A549 (cell line): ENCODE measurements around the gene TRIM2. TPM values are rescaled to one million over a fixed set of nuclear protein-coding genes. Genes with fewer than 3 reads are reported as not detected.

Experiments used
- ATAC-seq, 2 experiments: fragments of 200-7000 bp in 1 of 2; fragments of >200 bp in 1 of 2; cut with Nextera tagmentation in 1 of 2; cut with Tn5 transposase in 1 of 2; 3 replicates each; pipeline versions ENCODE4 v1.8.0 to v1.9.1; 2018 to 2020; ENCODE audit warnings: mild to moderate bottlenecking in 1 of 2, moderate library complexity in 1 of 2
- CTCF ChIA-PET: fragments of 300-600 bp; sonication (Branson Sonifier 250); formaldehyde crosslinking; extraction: SDS; loops from one replicate; lab custom pipeline; 2021; ENCODE audit warnings: antibody characterized with exemption, inconsistent platforms; lab: Yijun Ruan, JAX
- POLR2A ChIA-PET: fragments of 350-600 bp; formaldehyde crosslinking; extraction: SDS; loops from one replicate; lab custom pipeline; 2021; ENCODE audit warnings: antibody characterized with exemption, inconsistent platforms; lab: Yijun Ruan, JAX
- DNase-seq, 2 experiments: peaks; one replicate each; pipeline versions ENCODE4 v3.0.0 to v3.0.0-alpha.2; 2011 to 2016; ENCODE audit warnings: low read depth in 1 of 2, low spot score in 1 of 2
- FAIRE-seq: peaks from 2 replicates; lab custom pipeline; 2011; peaks lifted over from hg19 to GRCh38; lab: Jason Lieb, UNC
- H3K27ac ChIP-seq, 2 experiments: fragments of >200 bp; sonication (Bioruptor Twin); formaldehyde crosslinking; 3 replicates each; pipeline ENCODE4 v1.5.1; 2016 to 2017
- H3K4me1 ChIP-seq: fragments of >200 bp; sonication (Bioruptor Twin); formaldehyde crosslinking; 3 replicates; pipeline ENCODE4 v1.6.1; 2016
- H3K4me2 ChIP-seq: fragments of >200 bp; sonication (Bioruptor Twin); formaldehyde crosslinking; 3 replicates; pipeline ENCODE4 v1.6.1; 2016
- H3K4me3 ChIP-seq: fragments of >200 bp; sonication (Bioruptor Twin); formaldehyde crosslinking; 3 replicates; pipeline ENCODE4 v1.5.1; 2016
- H3K9me3 ChIP-seq: fragments of >200 bp; sonication (Bioruptor Twin); formaldehyde crosslinking; 3 replicates; pipeline ENCODE4 v1.6.1; 2016
- BCL3 ChIP-seq: fragments of >200 bp; sonication (Bioruptor Twin); formaldehyde crosslinking; IDR thresholded peaks from 3 replicates; pipeline ENCODE4 v1.6.1; 2016
- CHD2 ChIP-seq: fragments of 150-350 bp; IDR thresholded peaks from 2 replicates; pipeline ENCODE4 v1.6.1; 2014; ENCODE audit warnings: low read length; ENCODE audit not compliant: partially characterized antibody
- EHF ChIP-seq: fragments of 250-450 bp; sonication (Bioruptor Pico); IDR thresholded peaks from 2 replicates; pipeline ENCODE4 v1.5.0; 2020; ENCODE audit warnings: mild to moderate bottlenecking
- EHMT2 ChIP-seq: fragments of 200-600 bp; sonication (generic); IDR thresholded peaks from 2 replicates; pipeline ENCODE4 v1.6.1; 2016; ENCODE audit warnings: antibody characterized with exemption, low read depth, mild to moderate bottlenecking, moderate library complexity
- ELK1 ChIP-seq: fragments of 150-350 bp; IDR thresholded peaks from 2 replicates; pipeline ENCODE4 v1.6.1; 2014; ENCODE audit warnings: low read depth, mild to moderate bottlenecking, low read length
- FOXS1 ChIP-seq: fragments of 250-450 bp; sonication (Bioruptor Pico); IDR thresholded peaks from 2 replicates; pipeline ENCODE4 v1.5.0; 2020; ENCODE audit warnings: mild to moderate bottlenecking, moderate library complexity
- HDAC2 ChIP-seq: fragments of 200-600 bp; sonication (generic); IDR thresholded peaks from 2 replicates; pipeline ENCODE4 v1.6.1; 2016
- HMGXB4 ChIP-seq: fragments of 250-450 bp; sonication (Bioruptor Pico); IDR thresholded peaks from 2 replicates; pipeline ENCODE4 v1.5.0; 2021; ENCODE audit warnings: mild to moderate bottlenecking, moderate library complexity, borderline replicate concordance
- HOXA7 ChIP-seq: fragments of 250-450 bp; sonication (Bioruptor Pico); IDR thresholded peaks from 2 replicates; pipeline ENCODE4 v1.5.0; 2020; ENCODE audit warnings: mild to moderate bottlenecking, moderate library complexity
- KDM5A ChIP-seq: fragments of 200-600 bp; sonication (generic); IDR thresholded peaks from 2 replicates; pipeline ENCODE4 v1.6.1; 2016; ENCODE audit warnings: antibody characterized with exemption, mild to moderate bottlenecking
- MYC ChIP-seq: IDR thresholded peaks from 2 replicates; pipeline ENCODE4 v1.6.1; 2012; ENCODE audit warnings: mild to moderate bottlenecking, inconsistent platforms, low read length, improper control_type of control experiment, borderline replicate concordance
- NPAS2 ChIP-seq: fragments of 250-450 bp; sonication (Bioruptor Pico); IDR thresholded peaks from 2 replicates; pipeline ENCODE4 v1.8.0; 2022; ENCODE audit warnings: mild to moderate bottlenecking, moderate library complexity, borderline replicate concordance
- PBX3 ChIP-seq: IDR thresholded peaks from 2 replicates; pipeline ENCODE4 v1.6.1; 2012
- RFX5 ChIP-seq: fragments of 450-650 bp; IDR thresholded peaks from 2 replicates; pipeline ENCODE4 v1.7.1; 2014; ENCODE audit warnings: antibody characterized with exemption, mild to moderate bottlenecking, moderate library complexity
- USF2 ChIP-seq: fragments of 450-650 bp; IDR thresholded peaks from 2 replicates; pipeline ENCODE4 v1.6.1; 2014; ENCODE audit warnings: antibody characterized with exemption
- ZSCAN20 ChIP-seq: fragments of 250-450 bp; sonication (Bioruptor Pico); IDR thresholded peaks from 2 replicates; pipeline ENCODE4 v1.8.0; 2022; ENCODE audit warnings: mild to moderate bottlenecking, moderate library complexity
- WGBS: methylation state at CpG from one replicate; pipeline ENCODE4 v1.1.6; 2017; ENCODE audit errors: missing lambda C conversion rate; 5-methylcytosine and 5-hydroxymethylcytosine counted together
- polyA plus RNA-seq, 4 experiments: library from polyadenylated mRNA; depleted of rRNA in 3 of 4; stranded (reverse); fragments of >200 nt; fragmentation: RNase III in 1 of 4; extraction: RNeasy Plus Mini Kit Qiagen cat#74134 plus additional on column Dnase treatment in 1 of 4; gene quantifications; 2 replicates in 3 of 4; 3 replicates in 1 of 4; pipeline ENCODE4 v1.2.3, GENCODE V29; 2011 to 2017

TRIM2 gene
- polyA plus RNA-seq, 2 of the 4 experiments (the other 2 are of a cell fraction): 0.92 to 1.4 TPM

GRCh38 chr4:153248641-153249198, 44.5 kb downstream of the TRIM2 start:
- TF ChIP-seq HDAC2 (no peak), EHMT2 (no peak), ELK1 (no peak), NPAS2 (CRISPR knock-in tag) (no peak), BCL3 (no peak), FOXS1 (CRISPR knock-in tag) (no peak), CHD2 (no peak), HOXA7 (CRISPR knock-in tag) (no peak), EHF (CRISPR knock-in tag) (no peak), PBX3 (no peak), USF2 (no peak), HMGXB4 (CRISPR knock-in tag) (no peak), KDM5A (no peak)
- Histone ChIP-seq H3K9me3 (no peaks in the 10 kb centered on the region), H3K4me3 (no peak overlapping the region), H3K4me2 (no peak overlapping the region), H3K4me1 (peaks cover 7% of the 10 kb centered on the region; the same call in 1 of the 3 replicates), H3K27ac (no peak overlapping the region)
- ChIA-PET CTCF (no interaction called here), POLR2A (no interaction called here)
- no peak for FAIRE-seq
- WGBS: 87% methylated on average over 14 of the region's 14 CpGs
- no peak for DNase-seq
- ATAC-seq: no peak

- H3K27ac ChIP-seq: no peak overlapping the region
- ATAC-seq (no peak), DNase-seq (no peak), FAIRE-seq (no peak)
- no peak overlapping the region for H3K4me2 ChIP-seq
- CTCF ChIA-PET: no interaction called here
- H3K9me3 ChIP-seq: no peaks in the 10 kb centered on the region
- TF ChIP-seq ZSCAN20 (CRISPR knock-in tag): no peak
- no peak for TF ChIP-seq RFX5
- TF ChIP-seq EHMT2: no peak
- no peak for TF ChIP-seq FOXS1 (CRISPR knock-in tag)
- no peak for TF ChIP-seq MYC
- no peak overlapping the region for H3K4me3 ChIP-seq
- POLR2A ChIA-PET: no interaction called here
- peaks cover 7% of the 10 kb centered on the region; the same call in 1 of the 3 replicates for H3K4me1 ChIP-seq
- WGBS: 88% methylated on average over 39 of the region's 44 CpGs
These were observed 45.2 kb downstream of the TRIM2 start for GRCh38 chr4:153249199-153250041.
